NCI-H526 (cell line): ENCODE data around the gene PCAT6.
"Not testable (repeated sequence)": the region's sequence is repeated elsewhere in the genome, so short reads cannot be mapped to it uniquely, and the experiment has no call there.

ENCODE experiments used
- DNase-seq, 2 experiments: peaks; one replicate each; lab custom pipeline; 2025; lab: John Stamatoyannopoulos, UW

Gene PCAT6

DNA sequence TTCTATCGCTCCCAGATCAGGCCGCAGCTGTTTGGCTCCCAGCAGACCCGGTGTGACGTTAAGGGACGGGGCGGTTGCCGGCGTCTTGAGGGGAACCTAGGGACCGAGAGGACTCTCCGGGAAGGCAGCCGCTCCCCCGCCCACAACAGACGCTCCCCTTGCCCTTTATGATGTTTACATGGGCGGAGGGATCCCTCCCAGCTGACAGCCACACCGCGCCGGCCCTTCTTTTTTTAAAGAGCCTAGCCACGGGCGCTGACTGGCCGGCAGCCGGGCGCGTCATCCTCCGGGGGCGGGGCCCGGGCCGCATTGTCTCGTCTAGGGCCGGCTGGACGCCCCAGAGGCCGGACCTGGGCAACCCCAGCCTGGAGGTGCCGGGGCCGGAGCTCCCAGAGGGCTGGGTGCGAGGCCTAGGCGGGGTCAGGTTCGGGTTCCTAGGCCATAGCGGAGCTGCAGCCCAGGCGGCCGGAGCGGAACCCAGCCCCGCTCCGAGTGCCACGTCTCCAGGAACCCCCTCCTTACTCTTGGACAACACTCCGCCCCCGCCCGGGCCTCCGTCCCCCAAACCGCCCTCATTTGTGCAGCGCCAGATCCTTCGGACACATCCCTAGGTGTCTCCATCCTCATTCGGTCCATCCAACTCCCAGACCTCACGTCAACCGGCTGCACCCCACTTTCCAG lies at the start of gene PCAT6:
Gene PCAT6 (plus strand): TSS at position 340 of the 681 bp plus-strand sequence.
- peak; percentile 86 to 95 for DNase-seq

GRCh38 chr1:202762019-202762418 lies 48.7 kb upstream of the PCAT6 start:
- no peak for DNase-seq

DNA sequence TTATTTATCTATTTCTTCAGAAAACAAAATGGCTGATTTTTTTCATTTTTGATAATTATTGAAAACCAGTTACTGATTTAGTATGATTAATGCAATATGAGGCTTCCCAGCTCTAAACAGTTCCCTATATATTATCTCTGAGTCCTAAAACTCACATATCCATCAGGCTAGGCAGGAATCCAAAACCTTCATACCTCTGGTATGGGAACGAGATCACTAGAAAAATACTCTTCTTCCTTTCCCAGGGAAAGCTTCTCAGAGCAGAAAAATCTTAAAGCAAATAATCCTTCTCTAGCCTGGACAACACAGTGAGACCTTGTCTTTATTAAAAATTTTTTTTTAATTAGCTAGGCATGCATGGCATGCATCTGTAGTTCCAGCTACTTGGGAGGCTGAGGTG lies 45.0 kb upstream of the PCAT6 start:
- DNase-seq, result no peak

DNA sequence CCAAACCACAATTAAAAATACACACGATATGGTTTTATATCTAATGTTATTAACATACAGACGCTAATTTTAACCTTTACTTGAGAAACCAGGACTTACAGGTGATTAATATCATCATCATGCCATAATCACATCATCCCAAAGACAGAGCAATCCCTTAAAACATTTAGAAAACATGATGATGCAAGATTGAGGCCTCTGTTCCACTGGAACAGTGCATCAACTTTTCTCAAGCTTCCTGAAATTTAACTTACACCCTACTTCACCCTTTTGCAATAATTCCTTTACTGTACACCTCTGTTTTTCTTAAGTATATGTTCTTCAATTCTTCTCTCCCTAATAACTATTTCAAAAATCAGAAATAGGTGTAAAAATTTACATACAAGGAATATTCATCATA lies 40.6 kb upstream of the PCAT6 start:
- DNase-seq, result no peak

- no peak for DNase-seq
These were observed 29.6 kb upstream of the PCAT6 start for GRCh38 chr1:202781180-202781579.

DNA sequence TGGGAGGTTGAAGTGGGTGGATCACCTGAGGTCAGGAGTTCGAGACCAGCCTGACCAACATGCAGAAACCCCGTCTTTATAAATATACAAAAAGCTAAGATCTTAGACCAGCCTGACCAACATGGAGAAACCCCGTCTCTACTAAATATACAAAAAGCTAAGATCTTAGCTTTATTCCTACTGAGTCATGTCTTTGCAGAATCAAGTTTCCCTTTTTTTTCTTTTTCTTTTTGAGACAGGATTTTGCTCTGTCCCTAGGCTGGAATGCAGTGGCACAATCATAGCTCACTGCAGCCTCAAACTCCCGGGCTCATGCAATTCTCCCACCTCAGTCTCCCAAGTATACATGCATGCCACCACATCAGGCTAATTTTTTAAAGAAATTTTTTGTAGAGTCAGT lies 23.9 kb upstream of the PCAT6 start:
- no peak for DNase-seq

GRCh38 chr1:202788800-202789199 lies 22.0 kb upstream of the PCAT6 start:
- no peak for DNase-seq

GRCh38 chr1:202791077-202791747 lies 19.5 kb upstream of the PCAT6 start:
- DNase-seq, result no peak

DNA sequence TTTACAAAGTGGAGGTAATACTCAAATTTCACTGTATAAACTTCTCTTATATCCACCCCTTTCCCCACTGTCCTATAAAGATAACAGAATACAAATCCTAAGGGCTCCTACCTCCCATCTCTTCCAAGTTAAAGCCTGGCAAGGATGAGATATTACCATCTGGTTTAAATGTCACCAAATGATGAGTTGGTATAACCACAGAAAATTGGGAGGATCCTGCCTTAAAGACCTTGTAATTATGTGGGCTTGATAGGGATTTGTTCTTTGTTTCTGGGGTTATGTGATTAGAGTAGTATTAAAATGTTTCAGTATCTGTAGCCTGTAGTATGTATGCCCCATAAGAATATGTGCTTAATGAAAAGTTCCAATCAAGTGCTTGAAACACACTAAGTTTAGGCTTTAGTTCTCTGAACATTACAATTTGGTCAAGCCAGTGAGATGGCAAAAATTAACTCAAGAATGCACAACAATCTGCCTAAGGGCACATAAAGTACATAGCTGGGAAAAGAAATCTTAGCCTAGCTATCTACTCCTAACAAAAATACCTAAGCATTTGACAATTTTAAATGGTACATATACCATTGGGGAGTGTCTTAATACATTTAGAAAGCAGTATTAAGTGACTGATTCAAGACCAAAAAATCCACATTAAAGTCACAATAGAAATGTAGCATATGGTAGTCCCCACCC lies 16.6 kb upstream of the PCAT6 start:
- DNase-seq, result no peak

DNA sequence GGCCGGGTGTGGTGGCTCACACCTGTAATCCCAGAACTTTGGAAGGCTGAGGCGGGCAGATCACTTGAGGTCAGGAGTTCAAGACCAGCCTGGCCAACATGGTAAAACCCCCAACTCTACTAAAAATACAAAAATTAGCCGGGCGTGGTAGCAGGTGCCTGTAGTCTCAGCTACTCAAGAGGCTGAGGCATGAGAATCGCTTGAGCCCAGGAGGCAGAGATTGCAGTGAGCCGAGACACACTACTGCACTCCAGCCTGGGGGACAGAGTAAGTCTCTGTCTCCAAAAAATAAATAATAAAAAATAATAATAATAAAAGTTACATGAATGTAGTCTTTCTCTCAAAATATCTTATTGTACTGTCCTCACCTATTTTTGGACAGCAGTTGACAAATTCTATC lies 15.8 kb upstream of the PCAT6 start:
- not testable (repeated sequence) for DNase-seq

DNA sequence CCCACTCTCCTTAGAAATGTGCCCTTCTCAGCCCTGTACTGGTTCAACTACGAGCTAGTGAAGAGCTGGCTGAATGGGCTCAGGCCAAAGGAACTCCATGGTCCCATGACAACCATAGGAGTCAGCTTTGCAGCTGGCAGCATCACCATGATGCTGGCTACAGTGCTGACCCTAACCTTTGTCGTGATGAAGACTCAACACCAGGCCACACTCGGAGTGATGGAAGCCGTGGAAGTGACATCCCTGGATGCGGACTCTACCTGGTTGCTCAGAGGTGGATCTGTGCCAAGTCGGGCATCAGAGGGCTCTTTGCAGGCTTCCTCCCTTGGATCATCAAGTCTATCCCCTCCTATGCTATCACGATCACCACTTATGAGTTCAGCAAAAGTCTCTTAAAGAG lies 14.1 kb upstream of the PCAT6 start:
- DNase-seq, result no peak

DNA sequence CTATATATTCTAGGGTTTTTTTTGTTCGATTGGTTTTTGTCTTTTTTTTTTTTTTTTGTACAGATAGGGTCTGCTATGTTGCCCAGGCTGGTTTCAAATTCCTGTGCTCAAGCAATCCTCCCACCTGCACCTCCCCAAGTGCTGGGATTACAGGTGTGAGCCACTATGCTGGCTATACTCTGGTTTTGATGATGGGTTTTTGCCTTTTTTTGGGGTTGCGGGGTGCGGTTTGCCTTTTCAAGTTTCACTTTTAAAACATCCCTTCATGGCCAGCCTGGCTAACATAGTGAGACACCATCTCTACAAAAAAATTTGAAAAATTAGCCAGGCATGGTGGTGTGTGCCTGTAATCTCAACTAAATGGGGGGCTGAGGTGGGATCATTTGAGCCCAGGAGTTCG lies 12.5 kb upstream of the PCAT6 start:
- no peak for DNase-seq

- DNase-seq, result no peak
These were observed 11.9 kb upstream of the PCAT6 start for GRCh38 chr1:202798792-202799331.

DNA sequence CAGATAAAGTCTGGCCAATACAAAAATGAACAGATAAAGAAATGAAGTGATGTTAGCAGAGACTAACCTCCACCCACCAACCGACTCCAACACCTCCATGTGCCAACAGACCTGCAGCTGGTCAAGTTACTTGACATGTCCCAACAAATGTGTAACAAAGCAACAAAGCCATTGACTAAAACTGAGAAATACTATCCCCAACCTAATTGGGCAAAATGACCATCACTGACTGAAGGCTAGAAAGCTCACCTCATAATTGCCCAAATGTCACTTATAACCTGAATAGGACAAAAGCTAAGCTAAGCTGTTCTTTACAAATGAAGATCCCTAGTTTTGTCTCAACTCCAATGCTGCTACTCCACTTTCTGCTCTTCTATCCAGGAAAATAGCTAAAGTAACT lies 10.0 kb upstream of the PCAT6 start:
- DNase-seq, result no peak

DNA sequence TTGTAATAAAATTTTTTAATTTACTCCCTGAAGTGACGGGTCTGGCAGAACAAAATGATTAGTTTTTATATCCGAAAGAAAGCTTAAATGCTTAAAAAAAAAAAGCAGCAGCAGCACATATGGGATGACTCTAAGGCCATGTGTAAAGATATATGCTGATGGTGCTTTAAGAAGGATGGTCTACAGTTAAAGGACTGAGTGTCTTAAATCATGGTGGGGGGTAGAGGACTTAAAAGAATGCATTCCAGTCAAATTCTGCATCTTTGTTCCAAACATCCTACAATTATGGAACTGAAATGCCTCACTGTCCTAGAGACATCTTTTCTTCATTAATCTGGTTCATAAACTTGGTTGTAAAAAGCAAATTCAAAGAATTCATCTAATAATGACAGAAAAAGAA lies 9.6 kb upstream of the PCAT6 start:
- no peak for DNase-seq

GRCh38 chr1:202802034-202802433 lies 8.7 kb upstream of the PCAT6 start:
- DNase-seq, result no peak

DNA sequence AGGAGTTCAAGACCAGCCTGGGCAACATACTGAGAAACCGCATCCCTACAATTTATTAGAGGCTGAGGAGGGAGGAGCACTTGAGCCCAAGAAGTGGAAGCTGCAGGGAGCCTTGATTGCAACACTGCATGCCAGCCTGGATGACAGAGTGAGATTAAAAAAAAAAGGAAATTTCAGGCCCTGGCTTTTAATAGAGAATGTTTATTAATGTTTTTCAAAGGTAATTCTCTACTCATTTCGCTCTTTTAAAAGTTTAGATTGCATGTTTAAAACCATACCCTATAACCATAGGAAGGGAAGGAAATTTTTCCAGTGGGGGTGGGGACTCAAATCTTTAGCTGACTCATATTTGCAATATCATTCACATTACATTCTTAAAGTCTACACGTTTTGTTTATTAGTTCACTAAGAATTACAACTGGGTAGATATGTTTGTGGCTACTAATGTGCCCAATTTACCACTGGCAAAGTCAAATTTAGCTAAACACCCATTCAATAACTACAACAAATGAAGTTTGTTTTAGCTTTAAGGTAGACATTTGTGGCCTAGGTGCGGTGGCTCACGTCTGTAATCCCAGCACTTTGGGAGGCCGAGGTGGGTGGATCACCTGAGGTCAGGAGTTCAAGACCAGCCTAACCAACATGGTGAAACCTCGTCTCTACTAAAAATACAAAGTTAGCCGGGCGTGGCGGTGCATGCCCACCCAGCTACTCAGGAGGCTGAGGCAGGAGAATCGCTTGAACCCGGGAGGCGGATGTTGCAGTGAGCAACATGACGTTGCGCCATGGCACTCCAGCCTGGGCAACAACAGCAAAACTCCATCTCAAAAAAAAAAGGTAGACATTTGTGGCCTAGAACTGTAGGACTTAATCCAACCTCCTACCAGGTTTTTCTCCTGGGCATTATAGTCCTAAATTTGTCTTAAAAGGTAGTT lies 7.5 kb upstream of the PCAT6 start:
- no peak for DNase-seq

- no peak for DNase-seq
These were observed 6.6 kb upstream of the PCAT6 start for GRCh38 chr1:202804126-202804525.

DNA sequence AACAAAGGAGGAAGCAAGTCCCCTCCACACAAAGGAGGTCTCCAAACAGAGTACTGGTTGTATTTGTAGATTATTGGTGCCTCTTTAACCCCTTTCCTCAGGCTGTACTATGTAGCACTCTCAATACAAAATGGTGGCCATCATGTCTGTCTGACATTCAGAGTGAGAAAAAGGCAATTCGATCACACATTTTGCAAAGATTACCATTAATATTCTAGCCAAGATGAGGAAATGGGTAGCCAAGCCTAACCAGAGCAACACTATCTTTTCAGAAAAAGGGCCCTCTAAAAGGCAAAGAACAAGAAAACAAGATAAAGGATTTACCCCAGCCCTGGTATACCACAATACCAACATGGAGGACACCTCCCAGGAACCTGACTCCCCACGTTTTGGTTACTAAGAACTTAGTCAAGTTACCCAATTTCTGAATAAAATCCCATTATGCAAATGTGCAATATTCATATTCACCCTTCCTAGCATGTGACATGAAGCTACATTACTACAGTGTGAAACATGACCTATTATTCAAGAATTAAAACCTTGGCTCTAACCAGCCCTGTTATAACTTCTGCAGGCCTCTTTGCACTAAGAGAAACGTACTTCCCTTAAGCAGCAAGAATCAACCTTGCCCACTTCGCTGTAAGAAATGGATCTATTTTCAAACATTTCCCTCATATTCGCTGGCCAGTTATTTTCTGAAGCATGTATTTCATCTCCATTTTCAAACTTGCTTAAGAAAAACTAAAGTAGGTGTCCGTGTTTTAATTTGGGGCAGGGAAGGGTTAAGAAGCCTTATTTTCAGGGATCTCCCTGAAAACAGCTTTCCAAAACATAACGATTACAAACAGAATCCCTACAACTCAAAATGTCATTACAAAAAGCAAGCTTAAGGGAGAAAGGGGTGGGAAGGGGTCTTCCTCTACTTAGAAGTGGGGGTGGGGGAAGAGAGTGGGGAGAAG lies 4.6 kb upstream of the PCAT6 start:
- DNase-seq, result peak in 1 of 2 experiments; percentile 23

GRCh38 chr1:202806845-202807450 lies 3.8 kb upstream of the PCAT6 start:
- peak; percentile 29 to 44 for DNase-seq
